ENCODE data around the gene ZNF358.
A peak's percentile ranks its signal among the peaks of the same experiment; 100 is the strongest.

ZNF358 gene

DNA sequence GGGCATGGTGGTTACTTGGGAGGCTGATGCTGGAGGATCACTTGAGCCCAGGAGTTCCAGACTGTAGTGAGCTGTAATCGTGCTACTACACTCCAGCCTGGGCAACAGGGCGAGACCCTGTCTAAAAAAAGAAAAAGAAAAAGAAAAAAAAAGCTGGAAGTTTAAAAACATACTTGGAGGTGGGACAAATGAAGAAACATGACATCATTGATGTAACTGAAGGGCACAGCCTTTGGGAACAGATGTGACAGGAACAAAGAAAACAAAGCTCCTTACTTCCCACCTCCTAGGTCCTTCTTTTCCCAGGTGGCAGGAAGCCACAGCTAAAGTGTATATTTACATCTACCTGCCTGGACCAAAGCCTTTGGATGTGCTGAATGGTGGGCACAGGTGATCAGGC is 29.0 kb upstream of the ZNF358 start:
- no peak overlapping the region for H3K4me3 ChIP-seq (ENCODE audit: low read length)
- DNase-seq (ENCODE audit: low read depth, low spot score) = no peak

DNA sequence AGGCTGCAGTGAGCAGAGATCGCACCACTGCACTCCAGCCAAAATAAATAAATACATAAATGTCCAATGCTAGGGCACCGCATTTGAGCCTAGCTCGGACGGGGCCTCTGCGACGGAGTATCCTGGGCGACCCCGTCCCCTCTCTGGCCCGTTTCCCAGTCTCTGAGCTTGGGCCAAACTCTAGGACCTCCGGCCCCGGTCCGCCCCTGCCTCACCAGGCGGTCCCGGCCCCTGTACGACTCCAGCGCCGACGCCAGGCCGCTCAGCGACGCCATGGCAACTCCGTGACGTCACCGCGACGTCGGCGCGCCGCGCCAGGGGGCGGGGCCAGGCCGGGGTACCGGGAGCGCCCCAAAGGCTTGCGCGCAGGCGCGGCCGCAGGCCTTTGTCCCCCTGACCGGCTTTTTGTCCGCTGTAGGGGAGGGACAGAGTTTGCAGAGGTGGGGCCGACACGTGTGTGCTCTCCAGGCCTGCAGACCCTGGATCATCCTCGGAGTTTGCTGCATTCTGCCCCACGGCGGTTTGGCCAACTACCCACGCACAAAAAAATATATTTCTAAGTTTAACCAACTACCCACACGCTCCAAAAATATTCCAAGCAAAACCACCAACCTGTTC is 27.1 kb upstream of the ZNF358 start, which contains the start of gene PEX11G:
PEX11G (minus strand) TSS at position 300 of the 618 bp plus-strand sequence; CDS start at position 275, 25 bp downstream.
- peak; percentile 71 for DNase-seq (ENCODE audit: low read depth, low spot score)
- H3K4me3 ChIP-seq (ENCODE audit: low read length) = peak within 1 kb of the TSS; percentile 69

DNA sequence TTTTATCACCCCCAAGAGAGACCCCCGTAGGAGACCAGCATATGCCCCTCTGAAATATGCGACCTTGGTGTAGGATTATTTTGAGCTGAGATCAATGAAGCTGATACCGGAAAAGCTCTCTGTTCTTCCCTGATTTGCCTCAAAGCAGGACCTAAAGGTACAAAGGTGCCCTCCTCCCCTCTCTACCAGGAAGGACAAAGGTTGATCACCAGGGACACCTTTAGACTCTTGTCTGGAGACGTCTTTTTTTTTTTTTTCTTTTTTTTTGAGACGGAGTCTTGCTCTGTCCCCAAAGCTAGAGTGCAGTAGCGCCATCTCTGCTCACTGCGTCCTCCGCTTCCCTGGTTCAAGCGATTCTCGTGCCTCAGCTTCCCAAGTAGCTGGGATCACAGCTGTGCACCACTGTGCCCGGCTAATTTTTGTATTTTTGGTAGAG is 26.3 kb upstream of the ZNF358 start:
- H3K4me3 ChIP-seq (ENCODE audit: low read length) = peak overlapping the region; percentile 69
- no peak for DNase-seq (ENCODE audit: low read depth, low spot score)

DNA sequence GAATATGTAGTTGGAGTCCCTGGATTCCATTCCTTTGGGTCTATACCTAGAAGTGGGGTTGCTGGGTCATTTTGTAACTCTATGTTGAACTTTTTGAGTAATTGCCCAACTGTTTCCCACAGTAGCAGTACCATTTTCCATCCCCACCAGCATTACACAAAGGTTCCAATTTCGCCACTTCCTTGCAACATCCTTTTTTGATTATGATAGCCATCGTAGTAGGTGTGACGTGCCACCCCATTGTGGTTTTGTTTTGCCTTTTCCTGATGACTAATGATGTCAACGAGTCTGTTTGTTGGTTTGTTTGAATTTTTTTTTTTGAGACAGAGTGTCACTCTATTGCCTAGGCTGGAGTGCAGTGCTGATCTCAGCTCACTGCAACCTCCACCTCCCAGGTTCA is 23.8 kb upstream of the ZNF358 start:
- H3K4me3 ChIP-seq (ENCODE audit: low read length) = no peak overlapping the region

DNA sequence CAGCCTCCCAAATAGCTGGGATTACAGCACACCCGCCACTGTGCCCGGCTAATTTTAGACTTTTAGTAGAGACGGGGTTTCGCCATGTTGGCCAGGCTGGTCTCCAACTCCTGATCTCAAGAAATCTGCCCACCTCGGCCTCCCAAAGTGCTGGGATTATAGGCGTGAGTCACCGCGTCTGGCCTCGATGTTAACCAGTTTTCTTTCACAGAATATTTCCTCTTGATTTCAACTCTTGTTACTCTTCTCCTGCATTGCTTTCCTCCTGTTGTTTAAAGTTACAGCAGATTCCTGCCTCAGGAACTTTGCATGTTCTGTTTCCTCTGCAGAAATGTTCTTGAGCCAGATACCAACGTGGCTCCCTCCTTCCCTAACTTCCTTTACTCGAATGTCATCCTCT is 23.3 kb upstream of the ZNF358 start:
- no peak for DNase-seq (ENCODE audit: low read depth, low spot score)
- H3K4me3 ChIP-seq (ENCODE audit: low read length) = no peak overlapping the region

More for the DNA sequence above, 23.8 kb upstream of the ZNF358 start:
- peak; percentile 57 for DNase-seq (ENCODE audit: low read depth, low spot score)

DNA sequence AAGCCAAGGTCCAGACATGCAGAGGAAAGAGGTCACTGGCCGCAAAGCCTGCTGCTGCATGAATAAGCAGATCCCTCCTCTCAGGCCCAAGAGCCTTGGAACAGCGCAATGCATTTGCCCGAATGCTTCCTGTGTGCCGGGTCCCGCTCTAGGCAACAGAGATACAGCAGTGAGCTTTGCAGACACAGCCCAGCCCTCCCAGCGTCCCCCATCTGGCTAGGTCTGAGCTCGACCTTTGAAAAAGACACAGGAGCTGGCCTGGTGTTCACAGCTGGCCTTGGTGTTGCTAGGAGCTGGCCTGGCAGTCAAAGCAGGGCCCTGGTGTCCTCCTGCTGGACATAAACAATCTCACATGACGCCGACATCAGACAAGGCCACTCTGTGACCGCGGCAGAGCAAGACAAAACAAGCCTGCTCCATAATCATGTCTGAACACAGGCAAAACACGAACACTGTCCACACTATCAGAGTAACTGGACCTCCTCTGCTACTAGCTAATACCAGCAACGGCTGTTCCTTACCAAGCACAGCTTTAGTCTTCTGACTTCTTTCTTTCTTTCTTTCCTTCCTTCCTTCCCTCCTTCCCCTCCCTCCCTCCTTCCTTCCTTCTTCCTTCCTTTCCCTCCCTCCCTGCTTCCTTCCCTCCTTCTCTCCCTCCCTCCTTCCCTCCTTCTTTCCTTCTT is 21.3 kb upstream of the ZNF358 start:
- no peak for DNase-seq (ENCODE audit: low read depth, low spot score)
- no peak overlapping the region for H3K4me3 ChIP-seq (ENCODE audit: low read length)

DNA sequence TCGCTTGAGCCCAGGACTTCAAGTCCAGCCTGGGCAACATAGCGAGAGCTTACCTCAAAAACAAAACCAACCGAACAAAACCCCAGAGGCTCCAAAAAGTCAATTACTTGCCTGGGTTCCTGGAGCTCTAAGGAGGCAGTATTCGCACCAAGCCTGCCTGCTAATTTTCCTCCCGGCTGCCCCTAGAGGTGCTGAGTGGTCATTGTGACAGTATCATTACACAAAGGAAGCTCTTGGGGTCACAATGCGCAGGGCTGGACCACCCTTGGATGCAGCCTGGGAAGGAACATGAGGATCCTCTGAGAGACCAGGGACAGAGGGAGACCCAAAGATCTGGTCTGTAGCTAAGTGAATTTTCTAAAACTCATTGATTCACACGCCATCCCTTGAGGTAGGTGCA is 18.6 kb upstream of the ZNF358 start:
- DNase-seq (ENCODE audit: low read depth, low spot score) = no peak
- no peak overlapping the region for H3K4me3 ChIP-seq (ENCODE audit: low read length)

DNA sequence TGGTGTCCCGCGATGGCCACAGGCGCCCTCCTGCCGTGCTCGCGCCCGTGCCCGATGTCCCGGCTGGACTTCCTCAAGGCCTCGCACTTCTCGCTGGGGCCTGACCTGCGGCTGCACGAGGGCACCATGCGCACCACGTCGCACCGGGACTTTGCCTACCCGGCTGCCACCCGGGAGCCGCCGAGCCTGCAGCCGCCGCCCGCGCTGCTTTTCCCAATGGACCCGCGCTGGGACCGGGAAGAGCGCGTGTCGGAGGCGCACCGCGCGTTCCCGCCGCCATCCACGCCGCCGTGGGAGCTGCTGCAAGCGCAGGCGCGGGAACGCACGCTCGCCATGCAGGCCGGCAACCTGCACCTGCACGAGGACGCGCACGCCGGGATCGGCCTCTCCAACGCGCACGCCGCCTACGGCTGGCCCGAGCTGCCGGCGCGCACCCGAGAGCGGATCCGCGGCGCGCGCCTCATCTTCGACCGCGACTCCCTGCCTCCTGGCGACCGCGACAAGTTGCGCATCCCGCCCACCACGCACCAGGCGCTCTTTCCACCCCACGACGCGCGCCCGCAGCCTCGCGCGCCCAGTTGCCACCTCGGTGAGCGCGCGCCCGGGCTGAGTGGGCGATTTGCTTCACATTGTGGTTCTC is 15.0 kb upstream of the ZNF358 start:
- DNase-seq (ENCODE audit: low read depth, low spot score) = peak; percentile 61
- peak overlapping the region; percentile 22; the same call in 1 of the 2 replicates for H3K4me3 ChIP-seq (ENCODE audit: low read length)

DNA sequence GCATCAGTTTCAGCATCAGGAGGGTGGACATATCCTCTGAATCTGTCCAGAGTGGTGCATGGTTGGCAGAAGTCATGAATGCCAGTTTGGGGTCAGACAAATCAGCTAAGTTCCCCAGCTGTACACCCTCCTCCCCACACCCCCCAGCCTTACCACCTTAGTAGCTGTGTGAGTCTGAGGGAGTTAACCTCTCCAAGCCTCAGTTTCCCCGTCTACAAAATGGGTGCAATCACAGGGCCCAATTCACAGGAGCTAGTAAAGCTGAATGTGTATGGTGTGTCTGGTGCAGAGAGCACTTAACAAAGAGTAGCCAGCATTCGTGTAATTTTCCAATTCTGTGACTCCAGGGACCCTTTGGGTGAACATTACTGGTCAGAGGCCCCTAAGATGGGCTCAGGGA is 13.4 kb upstream of the ZNF358 start:
- H3K4me3 ChIP-seq (ENCODE audit: low read length) = no peak overlapping the region
- no peak for DNase-seq (ENCODE audit: low read depth, low spot score)

DNA sequence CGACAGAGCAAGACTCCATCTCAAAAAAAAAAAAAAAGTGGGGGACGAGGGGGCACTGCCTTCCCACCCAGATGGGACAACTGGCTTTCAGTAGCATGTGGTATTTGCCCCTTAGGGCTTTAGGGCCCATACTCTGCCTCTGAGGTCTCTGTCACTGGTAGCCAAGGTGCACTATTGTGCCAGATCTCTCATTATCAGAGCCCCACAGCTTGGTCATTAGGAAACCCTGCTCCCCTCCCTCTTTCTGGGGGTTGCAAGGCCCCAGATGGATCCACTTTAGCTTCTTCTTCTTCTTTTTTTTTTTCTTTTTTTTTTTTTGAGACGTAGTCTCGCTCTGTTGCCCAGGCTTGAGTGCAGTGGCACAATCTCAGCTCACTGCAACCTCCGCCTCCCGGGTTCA is 11.2 kb upstream of the ZNF358 start:
- H3K4me3 ChIP-seq (ENCODE audit: low read length) = no peak overlapping the region
- no peak for DNase-seq (ENCODE audit: low read depth, low spot score)

DNA sequence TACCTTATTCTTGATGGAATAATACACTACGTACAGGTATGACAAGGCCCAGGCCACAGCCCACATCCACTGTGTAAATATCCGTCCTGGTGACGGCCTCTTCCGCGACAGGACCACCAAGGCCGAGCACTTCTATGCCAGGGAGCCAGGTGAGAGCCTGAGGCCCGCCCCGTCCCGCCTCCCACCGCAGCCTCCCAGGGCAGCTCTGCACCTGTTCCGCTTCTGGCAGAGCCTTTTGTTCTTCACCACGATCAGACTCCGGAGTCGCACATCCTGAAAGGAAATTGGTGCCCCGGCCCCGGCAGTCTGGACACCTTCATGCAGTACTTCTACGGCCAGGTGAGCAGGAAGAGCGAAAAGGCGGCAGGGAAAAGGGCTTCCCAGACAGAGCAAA is 10.6 kb upstream of the ZNF358 start:
- DNase-seq (ENCODE audit: low read depth, low spot score) = no peak
- H3K4me3 ChIP-seq (ENCODE audit: low read length) = peak overlapping the region; percentile 22

DNA sequence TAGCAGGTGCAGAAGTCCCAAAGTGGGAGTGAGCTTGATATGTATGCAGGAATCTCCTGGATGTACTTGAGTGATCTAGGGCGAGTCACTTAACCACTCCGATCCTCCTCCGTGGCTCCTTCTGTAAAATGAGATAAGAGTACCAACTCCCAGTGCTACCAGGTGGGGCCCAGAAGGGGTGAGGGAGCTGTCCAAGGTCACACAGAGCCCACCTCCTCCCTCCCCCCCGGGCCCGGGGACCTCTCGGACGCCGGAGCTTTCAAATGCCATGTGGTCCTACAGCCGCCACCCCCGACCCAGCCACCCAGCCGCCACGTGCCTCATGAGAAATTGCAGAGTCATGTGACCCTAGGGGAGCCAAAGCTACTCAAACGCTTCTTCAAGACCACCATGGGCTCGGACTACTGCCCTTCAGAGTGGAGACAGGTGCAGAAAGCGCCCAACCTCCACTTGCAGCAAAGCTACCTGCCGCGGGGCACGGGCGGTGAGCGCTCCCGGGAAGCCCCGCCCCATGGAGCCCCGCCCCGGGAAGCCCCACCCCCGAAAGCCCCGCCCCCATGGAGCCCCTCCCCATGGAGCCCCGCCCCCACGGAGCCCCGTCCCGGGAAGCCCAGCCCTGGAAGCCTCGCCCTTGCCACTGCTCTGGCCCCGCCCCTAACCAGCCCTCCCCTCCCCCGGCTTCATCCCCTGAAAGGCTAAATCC is 10.1 kb upstream of the ZNF358 start:
- peak overlapping the region; percentile 22 for H3K4me3 ChIP-seq (ENCODE audit: low read length)
- DNase-seq (ENCODE audit: low read depth, low spot score) = no peak

DNA sequence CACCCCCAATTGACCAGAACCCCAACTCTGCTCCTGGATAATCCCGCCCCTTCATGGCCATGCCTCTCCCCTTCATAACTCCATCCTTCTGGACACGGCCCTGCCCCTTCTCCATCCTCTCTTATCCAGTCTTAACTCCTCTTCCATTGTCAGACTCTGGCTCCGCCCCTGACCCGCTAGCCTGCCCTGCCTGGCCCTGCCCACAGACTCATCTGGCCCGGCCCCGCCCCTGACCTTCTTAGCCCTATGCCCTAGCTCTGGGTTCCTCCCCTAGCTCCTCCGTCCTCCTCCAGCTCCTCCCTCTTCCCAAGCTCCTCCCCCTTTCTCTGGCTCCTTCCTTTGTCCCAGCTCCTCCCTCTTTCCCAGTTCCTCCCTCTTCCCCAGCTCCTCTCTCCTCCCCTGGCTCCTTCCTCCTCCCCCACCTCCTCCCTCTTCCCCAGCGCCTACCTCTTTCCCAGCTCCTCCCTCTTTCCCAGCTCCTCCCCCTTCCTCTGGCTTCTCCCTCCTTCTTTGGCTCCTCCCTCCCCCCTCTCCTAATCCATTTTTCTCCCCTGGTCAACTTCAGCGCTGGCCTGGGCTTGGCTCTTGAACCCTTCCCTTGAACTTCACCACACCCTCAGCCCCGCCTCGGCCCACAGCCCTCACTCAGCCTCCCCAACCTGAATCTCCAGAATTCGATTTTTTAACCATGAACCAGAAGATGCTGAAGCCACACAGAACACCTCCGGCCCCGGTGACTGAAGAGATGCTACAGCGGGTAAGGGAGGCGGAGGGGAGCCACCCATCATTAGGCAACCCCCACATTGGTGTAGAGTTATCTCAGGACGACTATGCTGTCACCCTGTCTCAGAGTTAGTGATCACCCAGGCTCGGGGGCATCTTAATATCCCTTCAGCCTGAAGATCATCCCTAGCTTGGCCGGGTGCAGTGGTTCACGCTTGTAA is 9.2 kb upstream of the ZNF358 start:
- peak; percentile 46 for DNase-seq (ENCODE audit: low read depth, low spot score)
- no peak overlapping the region for H3K4me3 ChIP-seq (ENCODE audit: low read length)

DNA sequence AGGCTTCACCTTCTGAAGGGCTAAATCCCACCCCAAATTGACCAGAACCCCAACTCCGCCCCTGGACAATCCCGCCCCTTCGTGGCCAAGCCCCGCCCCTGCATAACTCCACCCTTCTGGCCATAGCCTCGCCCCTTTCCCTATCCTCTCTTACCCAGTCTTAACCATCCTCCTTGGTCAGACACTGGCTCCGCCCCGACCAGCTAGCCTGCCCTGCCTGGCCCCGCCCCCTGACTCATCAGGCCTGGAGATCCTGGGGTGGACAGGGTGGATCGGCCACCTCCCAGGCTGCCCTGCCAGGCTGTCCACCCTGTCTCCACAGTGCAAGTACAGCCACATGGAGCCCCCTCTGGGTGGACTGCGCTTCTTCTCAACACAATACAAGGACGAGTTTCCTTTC is 8.0 kb upstream of the ZNF358 start:
- no peak overlapping the region for H3K4me3 ChIP-seq (ENCODE audit: low read length)
- DNase-seq (ENCODE audit: low read depth, low spot score) = no peak

DNA sequence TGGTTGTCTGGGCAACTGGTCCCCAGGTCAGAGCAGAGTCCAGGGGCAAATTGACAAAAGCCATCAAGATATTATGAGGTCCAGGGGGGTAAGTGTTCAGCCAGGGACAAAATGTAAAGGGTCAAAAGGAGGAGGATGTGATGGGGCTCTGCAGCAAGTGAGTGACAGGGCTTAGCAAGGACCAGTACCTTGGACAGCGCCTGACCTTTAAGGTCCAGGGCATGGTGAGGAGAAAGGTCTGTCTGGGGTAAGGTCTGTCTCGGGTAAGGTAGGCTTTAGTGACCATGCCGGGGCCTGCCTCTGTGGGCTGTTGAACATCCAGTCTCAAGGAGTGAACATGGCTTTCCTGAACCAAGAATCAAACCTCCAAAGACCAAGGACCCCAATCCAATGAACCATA is 6.3 kb upstream of the ZNF358 start:
- DNase-seq (ENCODE audit: low read depth, low spot score) = no peak
- H3K4me3 ChIP-seq (ENCODE audit: low read length) = no peak overlapping the region

DNA sequence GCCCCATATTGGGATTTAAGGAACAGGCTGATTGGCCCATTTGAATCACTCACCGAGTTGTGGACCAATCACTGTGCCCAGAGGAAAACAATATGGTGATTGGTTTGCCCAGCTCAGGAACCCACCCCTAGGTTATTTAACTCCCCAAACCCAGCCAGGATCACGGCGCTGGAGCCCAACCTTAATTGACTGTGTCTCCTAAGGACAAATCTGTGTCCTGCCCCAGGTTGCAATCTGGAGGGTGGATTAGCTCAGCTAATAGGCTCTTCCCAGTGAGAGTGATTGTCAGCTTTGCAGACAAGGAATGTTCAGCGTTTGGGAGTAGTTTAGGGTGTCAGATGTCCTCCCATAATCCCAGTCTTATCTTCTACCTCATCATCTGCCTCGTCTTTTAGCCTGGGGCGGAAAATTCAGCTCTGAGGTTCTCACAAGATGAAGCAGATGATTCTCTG is 3.5 kb upstream of the ZNF358 start:
- H3K4me3 ChIP-seq (ENCODE audit: low read length) = no peak overlapping the region
- no peak for DNase-seq (ENCODE audit: low read depth, low spot score)

DNA sequence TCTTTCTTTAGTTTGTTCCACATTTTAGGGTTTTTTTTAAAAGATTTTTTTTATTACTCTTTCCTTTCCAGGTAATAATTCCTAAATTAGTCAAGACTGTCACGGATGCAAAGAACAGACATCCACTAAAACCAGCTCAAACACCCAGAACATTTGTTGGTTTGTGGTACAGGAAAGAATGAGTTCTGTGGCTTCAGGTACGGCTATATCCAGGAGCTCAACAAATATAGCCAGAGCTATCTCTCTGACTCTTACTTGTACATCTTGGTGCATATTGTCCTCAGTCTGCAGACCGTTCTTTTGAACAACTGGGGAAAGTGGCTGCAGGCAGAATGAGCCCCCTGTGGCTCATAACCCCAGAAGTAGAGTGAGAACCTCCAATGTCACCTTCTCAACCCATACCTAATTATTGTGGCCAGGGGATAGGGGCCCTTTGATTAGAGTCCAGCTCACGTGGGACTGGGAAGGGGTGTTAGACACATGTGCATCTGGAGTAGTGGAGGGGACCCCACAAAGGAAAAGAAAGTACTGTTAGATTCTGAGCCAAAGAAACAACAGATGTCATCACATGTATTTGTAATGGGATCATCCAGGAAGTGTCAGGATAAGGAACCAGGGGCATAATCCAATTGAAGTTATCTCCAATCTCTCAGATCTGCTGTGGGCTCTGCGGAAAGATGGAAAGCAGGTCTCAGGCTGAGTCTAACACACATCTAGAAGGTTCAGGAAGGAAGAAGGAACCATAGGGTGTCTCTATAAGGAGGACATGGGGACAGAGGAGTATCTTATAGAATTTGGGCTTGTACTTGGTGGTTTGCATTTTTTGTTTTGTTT is 1.9 kb upstream of the ZNF358 start:
- DNase-seq (ENCODE audit: low read depth, low spot score) = no peak
- H3K4me3 ChIP-seq (ENCODE audit: low read length) = no peak overlapping the region

DNA sequence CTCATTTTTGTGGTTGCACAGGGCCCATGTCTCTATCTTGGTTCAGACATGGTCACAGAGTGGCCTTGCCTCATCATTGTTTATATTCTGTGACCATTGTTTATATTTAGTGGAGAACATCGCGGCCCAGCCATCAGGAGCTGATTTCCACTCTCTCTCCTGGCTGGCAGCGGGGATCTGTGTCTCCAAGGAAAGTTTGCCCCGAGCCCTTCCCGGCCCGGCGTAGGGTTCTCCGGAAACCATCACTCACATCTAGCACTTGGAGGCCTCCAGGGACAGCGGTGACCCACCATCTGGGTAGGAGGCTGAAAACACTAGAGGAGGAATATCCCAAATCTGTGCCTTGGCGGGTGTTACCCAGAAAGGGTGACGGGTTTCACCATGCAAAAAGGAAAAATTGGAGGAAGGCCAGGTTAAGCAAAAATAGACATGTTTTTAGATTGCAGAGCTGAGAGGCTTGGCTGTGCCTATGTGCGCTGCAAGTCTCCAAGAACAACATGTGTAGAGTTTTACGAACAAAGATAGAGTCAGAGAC is 726 bp upstream of the ZNF358 start:
- H3K4me3 ChIP-seq (ENCODE audit: low read length) = no peak overlapping the region
- DNase-seq (ENCODE audit: low read depth, low spot score) = no peak

Data from Jurkat, Clone E6-1 (cell line).